NCI-H1417 (cell line): ENCODE data around the gene PRAMEF15.
"Not testable (repeated sequence)": the region's sequence is repeated elsewhere in the genome, so short reads cannot be mapped to it uniquely, and the experiment has no call there.

ENCODE experiments used
- DNase-seq, 3 experiments: peaks; one replicate each; lab custom pipeline; 2025; lab: John Stamatoyannopoulos, UW

Gene PRAMEF15

GRCh38 chr1:13315281-13315680 is at the start of gene PRAMEF15:
PRAMEF15 (plus strand) TSS chr1:13315581; CDS start chr1:13318408, 2,827 bp downstream.
- not testable (repeated sequence) for DNase-seq

- DNase-seq = not testable (repeated sequence)
Observed at GRCh38 chr1:13277016-13277415, 38.4 kb upstream of the PRAMEF15 start.

- not testable (repeated sequence) for DNase-seq
Observed at GRCh38 chr1:13279617-13280016, 35.8 kb upstream of the PRAMEF15 start.

- DNase-seq = not testable (repeated sequence)
Observed at GRCh38 chr1:13285037-13285436, 30.3 kb upstream of the PRAMEF15 start, which contains the start of gene PRAMEF8. PRAMEF8 (minus strand) TSS chr1:13285137; CDS start chr1:13284091, 1,046 bp downstream.

- DNase-seq = not testable (repeated sequence)
Observed at GRCh38 chr1:13289030-13289429, 26.4 kb upstream of the PRAMEF15 start.

GRCh38 chr1:13297216-13297931 is 18.0 kb upstream of the PRAMEF15 start:
- not testable (repeated sequence) for DNase-seq

- DNase-seq = not testable (repeated sequence)
Observed at GRCh38 chr1:13298699-13299098, 16.7 kb upstream of the PRAMEF15 start.

- DNase-seq = not testable (repeated sequence)
Observed at GRCh38 chr1:13302197-13302596, 13.2 kb upstream of the PRAMEF15 start.

GRCh38 chr1:13303239-13303638 is 12.1 kb upstream of the PRAMEF15 start, which contains the start of gene PRAMEF33:
PRAMEF33 (plus strand) TSS chr1:13303539; CDS start chr1:13305955, 2,416 bp downstream.
- DNase-seq = not testable (repeated sequence)

GRCh38 chr1:13342496-13342895 is 27.1 kb downstream of the PRAMEF15 start:
- not testable (repeated sequence) for DNase-seq

GRCh38 chr1:13347034-13347433 is 31.7 kb downstream of the PRAMEF15 start, which contains the start of gene PRAMEF14:
PRAMEF14 (minus strand) TSS chr1:13347134; CDS start chr1:13345314, 1,820 bp downstream.
- DNase-seq = not testable (repeated sequence)

- not testable (repeated sequence) for DNase-seq
Observed at GRCh38 chr1:13353476-13353875, 38.1 kb downstream of the PRAMEF15 start.

- DNase-seq = not testable (repeated sequence)
Observed at GRCh38 chr1:13354475-13354874, 39.1 kb downstream of the PRAMEF15 start.

- peak; percentile 15 to 62 (median 56) for DNase-seq
Observed at GRCh38 chr1:13356774-13357173, 41.4 kb downstream of the PRAMEF15 start.

- not testable (repeated sequence) for DNase-seq
Observed at GRCh38 chr1:13362364-13362763, 47.0 kb downstream of the PRAMEF15 start.

GRCh38 chr1:13364928-13365327 is 49.5 kb downstream of the PRAMEF15 start:
- not testable (repeated sequence) for DNase-seq

- not testable (repeated sequence) for DNase-seq
Observed at GRCh38 chr1:13366536-13366935, 51.2 kb downstream of the PRAMEF15 start.

- DNase-seq = peak in 1 of 3 experiments; percentile 10
Observed at GRCh38 chr1:13368544-13368943, 53.2 kb downstream of the PRAMEF15 start.
